ENCODE data around the gene RBM47. TPM values are rescaled to one million over a fixed set of nuclear protein-coding genes. Genes with fewer than 3 reads are reported as not detected.

RBM47 gene
- total RNA-seq, 1 experiment from 2014 or later, result 0.28 TPM

GRCh38 chr4:40492691-40493090, 137.0 kb downstream of the RBM47 start:
- CTCF ChIA-PET, result no interaction called here

GRCh38 chr4:40490481-40490880, 139.2 kb downstream of the RBM47 start:
- no peaks in the 10 kb centered on the region for H3K9me3 ChIP-seq (ENCODE audit: low read depth, low read length, poor library complexity, severe bottlenecking)
- no peaks in the 10 kb centered on the region for H3K4me1 ChIP-seq (ENCODE audit: insufficient read depth, low read length, poor library complexity, severe bottlenecking)
- no TSS peak for BruUV-seq (replicated peaks)
- H3K36me3 ChIP-seq (ENCODE audit: insufficient read depth, low read length, poor library complexity, severe bottlenecking), result no peaks in the 10 kb centered on the region
- H3K4me3 ChIP-seq (ENCODE audit: low read depth, low read length, poor library complexity, severe bottlenecking), result no peak overlapping the region
- intact Hi-C loops (cut with micrococcal nuclease; ENCODE audit: unreplicated experiment), result no loop called here
- POLR2A ChIA-PET (ENCODE audit: low non-redundant PET), result interaction anchor here (0.6 kb wide), 1 partner anchor 74 kb away, joined by 3 read pairs; no protein-coding TSS in a partner anchor
- H3K27me3 ChIP-seq (replicated peaks; ENCODE audit: insufficient read depth, low read depth, low read length, poor library complexity), result no peaks in the 10 kb centered on the region
- CTCF ChIA-PET, result no interaction called here
- H3K27ac ChIP-seq (ENCODE audit: low read depth, low read length, poor library complexity, severe bottlenecking), result no peak overlapping the region
- DNase-seq (ENCODE audit: low spot score), result no peak
- TF ChIP-seq CTCF (conservative IDR thresholded peaks at IDR 0.05; ENCODE audit: low read depth, low read length), result no peak
- TF ChIP-seq EZH2 (IDR thresholded peaks at IDR 0.05; ENCODE audit: borderline replicate concordance, low read depth, low read length, poor library complexity, severe bottlenecking), result no peak

More at GRCh38 chr4:40492691-40493090, 137.0 kb downstream of the RBM47 start:
- no peak for DNase-seq (ENCODE audit: low spot score)
- BruUV-seq (replicated peaks), result no TSS peak
- intact Hi-C loops (cut with micrococcal nuclease; ENCODE audit: unreplicated experiment), result no loop called here
- Histone ChIP-seq H3K27me3 (replicated peaks; ENCODE audit: insufficient read depth, low read depth, low read length, poor library complexity) (no peaks in the 10 kb centered on the region), H3K9me3 (ENCODE audit: low read depth, low read length, poor library complexity, severe bottlenecking) (no peaks in the 10 kb centered on the region), H3K36me3 (ENCODE audit: insufficient read depth, low read length, poor library complexity, severe bottlenecking) (no peaks in the 10 kb centered on the region), H3K4me3 (ENCODE audit: low read depth, low read length, poor library complexity, severe bottlenecking) (no peak overlapping the region), H3K27ac (ENCODE audit: low read depth, low read length, poor library complexity, severe bottlenecking) (no peak overlapping the region), H3K4me1 (ENCODE audit: insufficient read depth, low read length, poor library complexity, severe bottlenecking) (no peaks in the 10 kb centered on the region)
- POLR2A ChIA-PET (ENCODE audit: low non-redundant PET), result no interaction called here
- TF ChIP-seq EZH2 (IDR thresholded peaks at IDR 0.05; ENCODE audit: borderline replicate concordance, low read depth, low read length, poor library complexity, severe bottlenecking) (no peak), CTCF (conservative IDR thresholded peaks at IDR 0.05; ENCODE audit: low read depth, low read length) (no peak)

GRCh38 chr4:40489961-40490360, 139.7 kb downstream of the RBM47 start:
- TF ChIP-seq EZH2 (IDR thresholded peaks at IDR 0.05; ENCODE audit: borderline replicate concordance, low read depth, low read length, poor library complexity, severe bottlenecking), result no peak
- TF ChIP-seq CTCF (conservative IDR thresholded peaks at IDR 0.05; ENCODE audit: low read depth, low read length), result no peak
- intact Hi-C loops (cut with micrococcal nuclease; ENCODE audit: unreplicated experiment), result no loop called here
- no peak for DNase-seq (ENCODE audit: low spot score)
- H3K4me3 ChIP-seq (ENCODE audit: low read depth, low read length, poor library complexity, severe bottlenecking), result no peak overlapping the region
- no TSS peak for BruUV-seq (replicated peaks)
- no peaks in the 10 kb centered on the region for H3K9me3 ChIP-seq (ENCODE audit: low read depth, low read length, poor library complexity, severe bottlenecking)
- ChIA-PET CTCF (no interaction called here), POLR2A (ENCODE audit: low non-redundant PET) (no interaction called here)
- no peaks in the 10 kb centered on the region for H3K27me3 ChIP-seq (replicated peaks; ENCODE audit: insufficient read depth, low read depth, low read length, poor library complexity)
- H3K4me1 ChIP-seq (ENCODE audit: insufficient read depth, low read length, poor library complexity, severe bottlenecking), result no peaks in the 10 kb centered on the region
- H3K27ac ChIP-seq (ENCODE audit: low read depth, low read length, poor library complexity, severe bottlenecking), result no peak overlapping the region
- H3K36me3 ChIP-seq (ENCODE audit: insufficient read depth, low read length, poor library complexity, severe bottlenecking), result no peaks in the 10 kb centered on the region
